Myocyte (in vitro differentiated cells): ENCODE data around the gene TAF1B. TPM values are rescaled to one million over a fixed set of nuclear protein-coding genes. Genes with fewer than 3 reads are reported as not detected.
"Not testable (repeated sequence)": the region's sequence is repeated elsewhere in the genome, so short reads cannot be mapped to it uniquely, and the experiment has no call there.

Experiments
- DNase-seq: peaks from one replicate; pipeline ENCODE4 v3.0.0-alpha.2; 2012; ENCODE audit warnings: low read depth
- total RNA-seq: library from RNA; depleted of rRNA; stranded (reverse); fragments of >200 nt; gene quantifications from 2 replicates; pipeline ENCODE4 v1.2.3, GENCODE V29; 2014

TAF1B gene
- total RNA-seq, 1 donor from 2014 or later: 7.0 TPM

DNA sequence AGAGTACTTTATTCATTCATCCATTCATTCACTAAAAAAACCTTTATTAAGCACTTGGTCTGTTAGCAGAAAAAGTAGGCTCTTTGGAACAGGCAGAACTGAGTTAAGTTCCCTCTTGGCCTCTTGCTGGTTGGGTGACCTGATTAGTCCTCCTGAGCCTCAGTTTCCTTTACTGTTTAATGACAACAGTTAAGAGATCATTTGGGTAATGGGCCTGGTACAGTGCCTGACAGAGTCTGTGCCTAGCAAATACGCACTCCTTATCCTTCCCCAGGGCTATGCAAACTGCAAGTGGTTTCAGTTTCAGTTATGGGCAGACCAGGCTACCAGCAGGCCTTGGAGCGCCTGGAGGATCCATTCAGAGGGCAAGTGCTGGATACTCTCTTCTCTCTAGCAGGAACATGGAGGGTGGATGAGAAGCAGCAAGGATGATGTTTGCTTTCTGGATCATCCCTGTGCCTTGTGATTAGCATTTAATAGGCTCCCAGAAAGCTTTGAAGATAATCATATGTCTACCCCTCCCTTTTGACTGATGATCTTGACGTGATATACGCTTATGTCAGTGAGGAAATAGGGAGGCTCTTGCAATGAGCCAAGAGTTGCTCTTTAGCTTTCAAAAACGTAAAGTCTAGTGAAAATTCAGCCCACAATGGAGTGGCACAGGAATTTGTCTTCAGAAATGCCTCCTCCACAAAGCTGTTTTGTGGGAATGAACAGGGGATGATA is 12.4 kb upstream of the TAF1B start:
- no peak for DNase-seq

DNA sequence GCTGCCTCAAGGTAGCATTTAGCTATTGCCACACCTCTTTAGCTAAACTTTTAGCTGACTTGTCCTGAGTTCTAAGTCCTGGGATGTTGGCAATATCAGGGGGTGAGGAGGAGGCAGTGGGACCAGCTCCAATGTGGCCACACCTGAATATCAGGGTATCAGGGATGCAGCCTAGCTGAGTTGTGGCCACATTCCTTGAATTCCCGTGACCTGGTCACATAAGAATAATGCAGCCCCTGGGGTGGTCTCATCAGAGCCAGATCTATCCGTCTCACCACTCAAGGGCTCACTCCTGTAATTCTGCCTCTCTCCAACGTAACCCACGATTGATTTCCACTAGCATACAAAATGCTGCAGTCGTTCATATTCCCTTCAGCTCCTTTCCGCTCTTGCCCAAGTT is 11.6 kb upstream of the TAF1B start:
- no peak for DNase-seq

GRCh38 chr2:9832586-9832985 is 10.7 kb upstream of the TAF1B start:
- DNase-seq: no peak

DNA sequence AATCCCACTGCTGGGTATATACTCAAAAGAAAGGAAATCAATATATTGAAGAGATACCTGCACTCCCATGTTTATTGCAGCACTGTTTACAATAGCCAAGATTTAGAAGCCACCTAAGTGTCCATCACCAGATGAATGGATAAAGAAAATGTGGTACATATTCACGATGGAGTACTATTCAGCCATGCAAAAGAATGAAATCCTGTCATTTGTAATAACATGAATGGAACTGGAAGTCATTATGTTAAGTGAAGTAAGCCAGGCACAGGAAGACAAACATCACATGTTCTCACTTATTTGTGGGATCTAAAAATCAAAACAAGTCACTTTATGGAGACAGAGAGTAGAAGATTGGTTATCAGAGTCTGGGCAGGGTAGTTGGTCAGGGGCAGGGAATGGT is 8.2 kb upstream of the TAF1B start:
- not testable (repeated sequence) for DNase-seq

DNA sequence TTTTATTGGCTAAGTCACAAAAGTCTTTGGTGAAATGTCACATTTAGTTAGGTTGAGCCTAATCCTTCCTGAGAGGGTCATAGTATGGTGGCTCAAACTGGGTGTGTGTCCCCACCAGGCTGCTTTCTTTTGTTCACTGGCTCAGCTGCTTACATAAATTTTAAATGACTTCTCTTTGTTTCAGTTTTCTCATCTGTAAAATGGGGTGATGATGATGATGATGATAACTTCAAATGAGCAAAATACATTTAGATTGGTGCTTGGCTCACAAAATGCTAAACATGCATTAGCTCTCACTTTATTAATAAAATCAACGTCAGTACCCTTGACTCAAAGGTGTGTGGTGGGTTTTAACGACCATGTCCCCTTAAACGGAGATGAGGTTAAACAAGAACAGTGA is 7.2 kb upstream of the TAF1B start:
- no peak for DNase-seq

DNA sequence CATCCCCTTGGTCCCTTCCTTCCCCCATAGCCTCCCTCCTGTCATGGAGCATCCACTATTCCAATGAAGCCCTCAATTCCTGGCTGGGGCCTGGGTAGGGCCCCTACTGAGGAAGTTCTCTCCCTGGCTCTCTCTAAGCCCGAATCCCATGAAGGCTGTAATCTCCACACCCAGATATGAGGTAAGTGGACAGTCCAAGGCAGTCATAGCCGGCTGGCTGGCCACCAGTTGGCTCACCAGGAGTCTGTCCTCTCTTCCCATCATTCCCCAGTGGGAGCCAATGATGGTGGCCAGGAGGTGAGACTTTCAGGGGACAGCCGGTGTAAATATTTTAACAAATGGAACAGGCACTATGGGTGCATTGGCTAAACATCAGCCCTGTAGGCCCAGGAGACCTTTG is 6.8 kb upstream of the TAF1B start:
- no peak for DNase-seq

DNA sequence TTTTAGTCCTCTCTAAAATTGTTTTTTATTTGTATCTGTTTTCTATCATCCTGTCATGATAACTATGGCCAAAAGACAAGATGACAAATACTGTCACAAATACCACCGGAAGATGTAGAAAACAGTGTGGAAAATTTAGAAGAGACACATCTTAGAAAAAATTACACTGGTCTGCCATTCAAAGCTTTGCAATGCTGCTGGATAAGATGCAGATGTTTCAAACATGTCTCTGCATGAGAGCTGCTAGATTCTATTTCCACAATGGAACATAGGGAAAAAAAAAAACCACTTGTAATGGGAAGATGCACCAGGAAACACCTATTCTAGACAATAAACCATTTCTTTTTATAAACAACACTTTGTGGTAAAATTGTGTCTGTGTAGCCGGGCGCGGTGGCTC is 5.8 kb upstream of the TAF1B start:
- no peak for DNase-seq

DNA sequence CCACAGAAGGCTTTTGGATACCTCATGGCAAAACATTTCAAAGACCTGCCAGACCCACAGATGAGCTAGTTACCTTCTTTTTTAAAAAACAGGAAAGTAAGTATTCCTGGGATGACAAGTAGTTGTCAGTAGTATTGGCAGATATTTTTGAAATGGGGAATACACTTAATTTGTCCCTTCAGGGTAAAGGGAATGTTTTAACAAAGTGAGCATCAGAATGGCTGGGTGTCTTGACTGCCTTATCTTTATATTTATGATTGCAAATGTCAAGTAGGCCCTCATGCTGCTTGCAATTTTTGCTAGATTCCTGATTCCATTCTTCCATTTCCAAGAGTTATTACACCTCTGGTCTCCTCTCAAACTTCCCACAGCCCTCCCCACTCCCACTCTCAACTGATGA is 4.9 kb upstream of the TAF1B start:
- DNase-seq: no peak

DNA sequence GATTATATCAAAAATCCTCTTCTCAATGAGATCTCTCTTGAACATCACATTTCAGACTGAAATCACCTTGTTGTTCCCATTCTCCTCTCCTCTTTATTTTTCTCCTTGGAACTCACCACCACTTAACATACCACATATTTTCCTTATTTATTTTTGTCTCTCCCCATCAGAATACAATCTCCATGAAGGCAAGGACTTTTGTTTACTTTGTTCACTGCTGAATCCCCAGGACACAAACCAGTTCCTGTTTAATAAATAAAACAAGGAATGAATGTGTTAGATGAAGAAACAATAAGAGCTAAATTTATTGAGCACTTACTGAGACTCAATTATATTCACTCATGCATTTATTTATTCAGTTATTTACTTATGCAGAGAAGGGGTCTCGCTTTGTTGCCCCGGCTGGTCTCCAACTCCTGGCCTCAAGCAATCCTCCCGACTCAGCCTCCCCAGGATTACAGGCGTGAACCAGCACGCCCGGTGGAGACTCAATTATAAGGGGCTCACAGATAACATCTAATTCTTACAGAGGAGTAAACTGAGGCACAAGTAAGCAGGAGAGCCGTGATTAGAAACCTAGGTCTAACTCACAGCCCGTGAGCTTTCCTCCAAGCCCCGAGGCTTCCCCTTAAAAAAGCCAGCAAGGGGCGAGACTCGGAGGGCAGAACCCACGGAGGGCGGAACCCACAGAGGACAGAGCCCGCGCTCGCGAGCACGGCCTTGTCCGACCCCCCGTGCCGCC is 616 bp upstream of the TAF1B start:
- DNase-seq: no peak

DNA sequence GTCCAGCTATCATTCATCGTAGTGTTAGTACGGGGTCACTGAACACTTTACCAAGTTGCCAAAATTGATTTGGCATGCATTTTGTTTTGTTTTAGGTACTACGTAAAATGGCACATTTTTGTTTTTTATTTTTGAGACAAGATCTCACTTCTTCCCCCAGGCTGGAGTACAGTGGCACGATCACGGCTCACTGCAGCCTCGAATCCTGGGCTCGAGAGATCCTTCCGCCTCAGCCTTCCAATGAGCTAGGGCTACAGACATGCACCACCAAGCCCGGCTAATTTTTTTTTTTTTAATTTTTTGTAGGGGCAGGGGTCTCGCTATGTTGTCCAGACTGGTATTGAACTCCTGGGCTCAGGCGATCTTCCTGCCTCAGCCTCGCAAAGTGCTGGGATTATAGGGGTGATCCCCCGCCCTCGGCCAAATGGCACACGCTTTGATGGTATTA is 786 bp downstream of the TAF1B start:
- DNase-seq: no peak

DNA sequence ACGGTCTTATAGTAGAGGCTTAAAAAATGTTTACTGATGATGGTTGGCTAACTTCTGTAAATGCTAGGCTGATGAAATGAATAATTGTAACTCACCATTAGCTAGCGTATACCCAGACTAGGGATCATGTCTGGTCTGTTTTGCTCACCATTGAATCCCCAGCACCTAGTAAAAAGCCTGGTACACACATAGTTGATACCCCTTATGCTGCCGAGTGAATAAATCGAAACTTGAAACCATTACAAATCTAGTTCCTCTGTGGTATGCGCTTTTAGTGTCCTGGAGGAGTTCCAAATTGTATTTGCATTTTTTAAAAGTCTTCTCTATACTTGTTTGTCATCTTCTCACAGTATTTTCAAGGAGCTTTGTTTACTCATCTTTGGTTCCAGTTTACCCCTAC is 1.3 kb downstream of the TAF1B start:
- DNase-seq: peak; percentile 24

- DNase-seq: no peak
These were observed 3.3 kb downstream of the TAF1B start for GRCh38 chr2:9846554-9846953.

DNA sequence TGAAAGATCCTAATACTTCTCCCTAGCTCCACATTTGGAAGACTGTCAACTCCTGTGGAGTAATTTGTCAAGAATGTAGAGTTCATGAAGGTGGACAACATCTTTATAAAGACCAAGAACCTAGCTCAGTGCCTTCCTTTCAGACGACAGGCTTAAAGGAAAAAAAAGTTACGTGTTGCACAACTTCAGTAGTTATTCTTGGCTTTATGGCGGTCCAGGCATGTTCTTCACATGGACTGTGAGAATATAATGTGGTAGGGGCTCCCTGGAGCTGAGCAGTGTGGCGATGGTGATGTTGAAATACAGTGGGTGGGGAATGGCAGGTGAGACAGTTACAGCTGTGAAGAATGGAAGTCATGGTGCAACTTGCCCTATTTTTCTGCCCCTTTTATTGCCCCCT is 3.9 kb downstream of the TAF1B start:
- DNase-seq: no peak

DNA sequence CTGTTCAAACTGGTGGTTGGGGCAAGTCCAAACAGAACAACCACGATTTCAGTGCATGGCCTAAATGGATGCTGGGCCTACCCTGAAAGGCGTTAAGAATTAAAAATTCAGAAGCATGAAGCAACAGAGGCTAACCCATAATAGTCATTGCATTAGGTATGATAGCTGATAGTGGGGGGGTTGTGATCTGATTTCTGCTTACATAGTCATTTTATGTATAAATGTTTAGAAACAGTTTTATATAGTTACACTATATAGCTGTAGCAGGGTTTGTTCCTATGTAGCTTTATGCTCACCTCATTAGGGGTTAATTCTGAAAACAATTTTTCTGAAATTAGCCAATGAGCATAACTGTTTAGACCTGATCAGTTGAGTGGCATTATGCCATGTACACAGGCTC is 9.6 kb downstream of the TAF1B start:
- no peak for DNase-seq

DNA sequence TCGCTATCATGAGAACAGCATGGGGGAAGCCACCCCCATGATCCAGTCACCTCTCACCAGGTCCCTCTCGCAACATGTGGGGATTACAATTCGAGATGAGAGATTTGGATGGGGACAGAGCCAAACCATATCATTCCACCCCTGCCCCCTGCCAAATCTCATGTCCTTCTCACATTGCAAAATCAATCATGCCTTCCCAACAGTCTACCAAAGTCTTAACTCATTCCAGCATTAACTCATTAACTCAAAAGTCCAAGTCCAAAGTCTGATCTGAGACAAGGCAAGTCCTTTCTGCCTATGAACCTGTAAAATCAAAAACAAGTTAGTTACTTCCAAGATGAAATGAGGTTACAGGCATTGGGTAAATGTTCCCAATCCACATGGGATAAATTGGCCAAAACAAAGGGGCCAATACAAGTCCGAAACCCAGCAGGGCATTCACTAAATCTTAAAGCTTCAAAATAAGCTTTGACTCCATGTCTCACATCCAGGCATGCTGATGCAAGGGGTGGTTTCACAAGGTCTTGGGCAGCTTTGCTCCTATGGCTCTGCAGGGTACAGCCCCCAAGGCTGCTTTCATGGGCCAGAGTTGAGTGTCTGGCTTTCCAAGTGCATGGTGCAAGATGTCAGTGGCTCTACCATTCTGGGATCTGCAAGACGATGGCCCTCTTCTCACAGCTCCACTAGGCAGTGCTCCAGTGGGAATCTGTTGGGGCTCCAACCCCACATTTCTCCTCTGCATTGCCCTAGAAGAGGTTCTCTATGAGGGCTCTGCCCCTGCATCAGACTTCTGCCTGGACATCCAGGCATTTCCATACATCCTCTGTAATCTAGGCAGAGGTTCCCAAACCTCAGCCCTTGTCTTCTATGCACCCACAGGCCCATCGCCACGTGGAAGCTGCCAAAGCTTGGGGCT is 14.8 kb downstream of the TAF1B start:
- no peak for DNase-seq

GRCh38 chr2:9858730-9859068 is 15.4 kb downstream of the TAF1B start:
- DNase-seq: no peak

- not testable (repeated sequence) for DNase-seq
These were observed 17.8 kb downstream of the TAF1B start for GRCh38 chr2:9860922-9861580.

GRCh38 chr2:9867881-9868280 is 24.6 kb downstream of the TAF1B start:
- no peak for DNase-seq

GRCh38 chr2:9873337-9873736 is 30.1 kb downstream of the TAF1B start:
- no peak for DNase-seq

- no peak for DNase-seq
These were observed 33.8 kb downstream of the TAF1B start for GRCh38 chr2:9877026-9877425.

DNA sequence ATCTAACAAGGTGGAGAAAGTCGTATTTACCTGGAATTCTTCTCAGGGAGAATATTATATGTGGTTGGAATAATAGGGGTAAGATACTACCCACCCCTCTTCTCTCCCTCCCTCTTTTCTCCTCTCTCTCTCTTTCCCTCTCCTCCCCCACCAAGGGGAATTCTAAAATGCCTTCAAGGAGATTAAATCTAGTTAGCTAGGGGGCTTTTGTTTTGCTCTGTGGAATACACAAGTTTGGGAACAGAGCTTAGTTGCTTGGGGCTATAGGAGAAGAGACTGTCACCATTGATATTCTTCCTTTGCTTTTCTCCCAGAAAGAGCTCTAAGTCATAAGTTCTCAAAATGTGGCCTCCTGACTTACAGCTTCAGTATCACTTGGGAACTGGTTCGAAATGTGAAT is 34.5 kb downstream of the TAF1B start:
- no peak for DNase-seq
